IMR-90 (cell line): ENCODE data around the gene SEMA4D. TPM values are rescaled to one million over a fixed set of nuclear protein-coding genes. Genes with fewer than 3 reads are reported as not detected.
A peak's percentile ranks its signal among the peaks of the same experiment; 100 is the strongest.

Experiments
- ATAC-seq: fragments of 200-7000 bp; cut with Tn5 transposase; 2 replicates; pipeline ENCODE4 v1.9.1; 2020; ENCODE audit warnings: low read depth, mild to moderate bottlenecking, moderate library complexity
- BruUV-seq: library from RNA; stranded (reverse); fragments of 400-500 nt; replicated peaks from 2 replicates; lab custom pipeline; 2021; lab: Mats Ljungman, UMichigan
- CTCF ChIA-PET: fragments of 300-600 bp; formaldehyde crosslinking; extraction: SDS; loops from one replicate; lab custom pipeline; 2021; ENCODE audit warnings: antibody characterized with exemption; lab: Yijun Ruan, JAX
- POLR2A ChIA-PET: fragments of 300-600 bp; sonication (Branson Sonifier 250); formaldehyde crosslinking; loops from one replicate; lab custom pipeline; 2022; ENCODE audit warnings: antibody characterized with exemption; ENCODE audit not compliant: unreplicated experiment; lab: Charles Lee
- DNase-seq: peaks from one replicate; pipeline ENCODE4 v3.0.0; 2013
- H2AFZ ChIP-seq: replicated peaks from 2 replicates; pipeline ENCODE3; 2013; ENCODE audit warnings: low read length, mild to moderate bottlenecking; ENCODE audit not compliant: poor library complexity
- H2AK5ac ChIP-seq: 2 replicates; pipeline ENCODE4 v1.6.1; 2013; ENCODE audit warnings: low read depth, low read length, inconsistent platforms
- H2AK9ac ChIP-seq: replicated peaks from 2 replicates; pipeline ENCODE3; 2013; ENCODE audit warnings: mild to moderate bottlenecking, low read depth, low read length, moderate library complexity; ENCODE audit not compliant: poor library complexity
- H2BK120ac ChIP-seq: 2 replicates; pipeline ENCODE4 v1.6.1; 2013; ENCODE audit warnings: low read depth, low read length, inconsistent platforms
- H2BK15ac ChIP-seq: 3 replicates; pipeline ENCODE4 v1.6.1; 2013; ENCODE audit warnings: low read depth, low read length, inconsistent platforms
- H2BK20ac ChIP-seq: 2 replicates; pipeline ENCODE4 v1.6.1; 2013; ENCODE audit warnings: low read depth, mild to moderate bottlenecking, inconsistent platforms, low read length, moderate library complexity
- H2BK5ac ChIP-seq: 2 replicates; pipeline ENCODE4 v1.6.1; 2013; ENCODE audit warnings: mild to moderate bottlenecking, low read depth, low read length, inconsistent platforms; ENCODE audit not compliant: poor library complexity, severe bottlenecking
- H3K14ac ChIP-seq: replicated peaks from 2 replicates; pipeline ENCODE4 v1.6.1; 2013; ENCODE audit warnings: low read depth, low read length, inconsistent platforms
- H3K18ac ChIP-seq: 2 replicates; pipeline ENCODE4 v1.6.1; 2013; ENCODE audit warnings: low read depth, low read length, control low read depth
- H3K23ac ChIP-seq: 2 replicates; pipeline ENCODE4 v1.6.1; 2013; ENCODE audit warnings: low read depth, low read length, inconsistent platforms
- H3K27ac ChIP-seq: 2 replicates; pipeline ENCODE4 v1.5.1; 2013; ENCODE audit warnings: mild to moderate bottlenecking, control low read depth, low read length; ENCODE audit not compliant: insufficient read depth
- H3K27me3 ChIP-seq: 2 replicates; pipeline ENCODE4 v1.6.1; 2013; ENCODE audit warnings: low read length; ENCODE audit not compliant: control insufficient read depth, insufficient read depth
- H3K36me3 ChIP-seq: 2 replicates; pipeline ENCODE4 v1.6.1; 2013; ENCODE audit warnings: low read length, mixed read lengths; ENCODE audit not compliant: control insufficient read depth, insufficient read depth
- H3K4ac ChIP-seq: 2 replicates; pipeline ENCODE4 v1.6.1; 2013; ENCODE audit warnings: low read depth, low read length, inconsistent platforms
- H3K4me1 ChIP-seq: 2 replicates; pipeline ENCODE4 v1.6.1; 2013; ENCODE audit warnings: low read length, mixed read lengths; ENCODE audit not compliant: control insufficient read depth, insufficient read depth
- H3K4me2 ChIP-seq: 2 replicates; pipeline ENCODE4 v1.6.1; 2013; ENCODE audit warnings: low read depth, mild to moderate bottlenecking, control low read depth, low read length, moderate library complexity
- H3K4me3 ChIP-seq: 2 replicates; pipeline ENCODE4 v1.5.1; 2013; ENCODE audit warnings: low read depth, mild to moderate bottlenecking, control low read depth, low read length, moderate library complexity; ENCODE audit not compliant: insufficient read depth
- H3K56ac ChIP-seq: 2 replicates; pipeline ENCODE4 v1.6.1; 2013; ENCODE audit warnings: low read length, inconsistent platforms; ENCODE audit not compliant: insufficient read depth; ENCODE audit errors: extremely low read depth
- H3K79me1 ChIP-seq, 2 experiments: 2 replicates each; pipeline ENCODE4 v1.6.1; 2013; ENCODE audit warnings: low read length in 2 of 2, inconsistent platforms in 1 of 2, low read depth in 1 of 2
- H3K9ac ChIP-seq: 2 replicates; pipeline ENCODE4 v1.6.1; 2013; ENCODE audit warnings: low read depth, low read length, control low read depth
- H3K9me1 ChIP-seq: 2 replicates; pipeline ENCODE4 v1.6.1; 2013; ENCODE audit warnings: low read length, inconsistent platforms; ENCODE audit not compliant: insufficient read depth
- H3K9me3 ChIP-seq: 2 replicates; pipeline ENCODE4 v1.6.1; 2013; ENCODE audit warnings: low read length; ENCODE audit not compliant: control insufficient read depth, insufficient read depth
- H4K20me1 ChIP-seq: 2 replicates; pipeline ENCODE4 v1.6.1; 2013; ENCODE audit warnings: low read length, inconsistent platforms; ENCODE audit not compliant: insufficient read depth
- H4K5ac ChIP-seq: 2 replicates; pipeline ENCODE4 v1.6.1; 2013; ENCODE audit warnings: mild to moderate bottlenecking, low read depth, low read length, control low read depth
- H4K8ac ChIP-seq, 2 experiments: 2 replicates each; pipeline ENCODE4 v1.6.1; 2013; ENCODE audit warnings: low read depth in 2 of 2, low read length in 2 of 2, control low read depth in 1 of 2, inconsistent platforms in 1 of 2
- H4K91ac ChIP-seq: 2 replicates; pipeline ENCODE4 v1.6.1; 2013; ENCODE audit warnings: low read depth, low read length, inconsistent platforms; ENCODE audit not compliant: insufficient read depth
- BHLHE40 ChIP-seq: fragments of 150-350 bp; IDR thresholded peaks from 2 replicates; pipeline ENCODE4 v1.6.1; 2016; ENCODE audit warnings: mild to moderate bottlenecking, low read depth, low read length
- CEBPB ChIP-seq: IDR thresholded peaks from 2 replicates; pipeline ENCODE4 v1.6.1; 2012; ENCODE audit warnings: low read depth, low read length, improper control_type of control experiment
- CHD1 ChIP-seq: IDR thresholded peaks from 2 replicates; pipeline ENCODE4 v1.6.1; 2012; ENCODE audit warnings: low read depth, low read length, improper control_type of control experiment
- ELK1 ChIP-seq: fragments of 150-350 bp; IDR thresholded peaks from 2 replicates; pipeline ENCODE4 v1.6.1; 2016; ENCODE audit warnings: low read depth, mild to moderate bottlenecking, low read length, moderate library complexity, borderline replicate concordance
- FOS ChIP-seq: fragments of 150-350 bp; IDR thresholded peaks from 2 replicates; pipeline ENCODE4 v1.6.1; 2016; ENCODE audit warnings: low read depth, low read length
- MAFK ChIP-seq: IDR thresholded peaks from 2 replicates; pipeline ENCODE4 v1.6.1; 2012; ENCODE audit warnings: low read depth, low read length, improper control_type of control experiment
- MAZ ChIP-seq: IDR thresholded peaks from 2 replicates; pipeline ENCODE4 v1.6.1; 2012; ENCODE audit warnings: low read depth, mild to moderate bottlenecking, low read length, improper control_type of control experiment, moderate library complexity, borderline replicate concordance
- NFE2L2 ChIP-seq: fragments of 150-350 bp; IDR thresholded peaks from 2 replicates; pipeline ENCODE4 v1.6.1; 2016; ENCODE audit warnings: low read depth, mild to moderate bottlenecking, low read length
- POLR2A ChIP-seq: IDR thresholded peaks from 2 replicates; pipeline ENCODE4 v1.6.1; 2012; ENCODE audit warnings: mild to moderate bottlenecking, low read depth, low read length
- RAD21 ChIP-seq: IDR thresholded peaks from 2 replicates; pipeline ENCODE4 v1.6.1; 2012; ENCODE audit warnings: low read length, improper control_type of control experiment
- RCOR1 ChIP-seq: IDR thresholded peaks from 2 replicates; pipeline ENCODE4 v1.6.1; 2012; ENCODE audit warnings: mild to moderate bottlenecking, low read length, improper control_type of control experiment; ENCODE audit not compliant: insufficient replicate concordance
- RFX5 ChIP-seq: IDR thresholded peaks from 2 replicates; pipeline ENCODE4 v1.8.0; 2012; ENCODE audit warnings: low read depth, mild to moderate bottlenecking, low read length, moderate library complexity
- SMC3 ChIP-seq: fragments of 150-350 bp; IDR thresholded peaks from 2 replicates; pipeline ENCODE4 v1.6.1; 2016; ENCODE audit warnings: low read depth, mild to moderate bottlenecking, antibody characterized with exemption, low read length, moderate library complexity
- WGBS, 2 experiments: methylation state at CpG; one replicate each; pipeline versions ENCODE4 v1.1.5 to v1.1.7; 2013; ENCODE audit warnings: missing lambda C conversion rate in 2 of 2; ENCODE audit not compliant: insufficient read length in 1 of 2; ENCODE audit errors: extremely low coverage in 2 of 2; 5-methylcytosine and 5-hydroxymethylcytosine counted together
- dilution Hi-C: fragments of 300-500 bp; cut with HindIII; formaldehyde crosslinking; loops from one replicate; pipeline ENCODE4 v1.14.3; 2018; ENCODE audit warnings: low sequenced_read_pairs; ENCODE audit not compliant: unreplicated experiment
- in situ Hi-C: fragments of 300-500 bp; cut with MboI; formaldehyde crosslinking; loops from 3 replicates; pipeline ENCODE4 v1.14.3; 2019; ENCODE audit warnings: low sequenced_read_pairs, inconsistent platforms, mixed read lengths
- intact Hi-C: fragments of 100-400 bp; cut with micrococcal nuclease; formaldehyde crosslinking; loops from 2 replicates; pipeline ENCODE4 v1.10.0; 2022
- polyA plus RNA-seq, 3 experiments: library from polyadenylated mRNA; depleted of rRNA; stranded (reverse); fragments of >200 nt; gene quantifications; 2 replicates each; pipeline ENCODE4 v1.2.3, GENCODE V29; 2012; ENCODE audit warnings: low replicate concordance in 1 of 3
- total RNA-seq: library from RNA; depleted of rRNA; stranded (reverse); fragments of >200 nt; gene quantifications from 2 replicates; pipeline ENCODE4 v1.2.3, GENCODE V29; 2012
- TF ChIP-seq, protein P1 (sequence below): conservative IDR thresholded peaks from 2 replicates; pipeline ENCODE4 v1.5.1; 2012; ENCODE audit warnings: mild to moderate bottlenecking, low read depth, low read length, improper control_type of control experiment
- TF ChIP-seq, protein P2 (sequence below): fragments of 150-350 bp; IDR thresholded peaks from 2 replicates; pipeline ENCODE4 v1.6.1; 2017; ENCODE audit warnings: mild to moderate bottlenecking, antibody characterized with exemption, low read length, low read depth

SEMA4D gene
- total and polyA plus RNA-seq, 2 of the 4 experiments (the other 2 are of a cell fraction), result 0.90 to 1.5 TPM

DNA sequence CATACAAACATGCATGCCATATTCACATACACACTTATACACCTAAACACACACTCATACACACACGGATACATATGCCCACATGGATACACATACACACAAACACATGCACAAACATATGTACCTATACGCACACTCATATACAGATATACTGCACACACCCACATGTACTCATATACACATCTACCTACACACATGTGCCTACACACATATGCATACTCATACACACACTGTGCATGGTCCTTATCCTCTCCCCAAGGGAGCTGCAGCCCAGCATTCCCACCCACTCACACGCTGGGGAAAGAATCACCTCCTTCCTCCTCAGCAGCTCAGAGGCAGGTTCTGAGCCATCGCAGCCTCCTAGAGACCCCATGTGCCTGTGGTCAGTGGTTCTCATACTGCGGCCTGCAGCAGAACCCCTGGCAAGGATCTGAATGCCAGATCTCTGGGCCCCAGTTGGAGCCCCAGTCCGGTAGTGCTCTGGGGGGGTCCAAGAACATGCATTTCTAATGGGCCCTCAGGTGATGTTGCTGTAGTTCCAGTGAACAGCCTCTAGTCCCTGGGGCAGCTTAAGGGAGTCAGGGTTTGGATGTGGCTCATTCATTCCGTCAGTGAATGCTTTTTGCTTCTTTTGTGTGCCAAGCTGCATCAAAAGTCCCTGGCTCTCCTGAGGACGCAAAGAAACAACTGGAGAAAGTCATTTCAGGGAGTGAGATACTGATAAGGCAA lies 39.0 kb downstream of the SEMA4D start:
- ATAC-seq, result no peak
- H3K4me2 ChIP-seq, result no peak overlapping the region
- no peak overlapping the region for H3K56ac ChIP-seq
- 0 out of 2 replicates have a peak, but pooled peaks cover 3% of the 10 kb centered on the region for H3K9me1 ChIP-seq
- H4K91ac ChIP-seq, result no peak overlapping the region
- no peak overlapping the region for H3K18ac ChIP-seq
- no peak overlapping the region for H2AK9ac ChIP-seq
- H3K27me3 ChIP-seq, result no peaks in the 10 kb centered on the region
- H3K79me1 ChIP-seq, result 0 out of 4 replicates have a peak, but pooled peaks cover 0 to under 1% of the 10 kb centered on the region in 2 experiments
- peaks cover 9% of the 10 kb centered on the region for H3K36me3 ChIP-seq
- intact Hi-C loops (no loop called here), dilution Hi-C loops (no loop called here), in situ Hi-C loops (no loop called here)
- H3K4ac ChIP-seq, result no peak overlapping the region
- BruUV-seq, result no TSS peak
- no peak overlapping the region for H3K14ac ChIP-seq
- H3K27ac ChIP-seq, result no peak overlapping the region
- no peak overlapping the region for H2BK120ac ChIP-seq
- no peak overlapping the region for H4K5ac ChIP-seq
- WGBS, 2 experiments, result 83% methylated on average over 1 of the region's 8 CpGs; no CpG with 5 or more reads in 1 of the 2 experiments
- H2BK20ac ChIP-seq, result no peak overlapping the region
- no peak overlapping the region for H2AK5ac ChIP-seq
- peaks cover 3% of the 10 kb centered on the region; the same call in 1 of the 2 replicates for H3K4me1 ChIP-seq
- POLR2A ChIA-PET, result no interaction called here
- no peaks in the 10 kb centered on the region for H4K20me1 ChIP-seq
- H4K8ac ChIP-seq, result no peak overlapping the region
- H2AFZ ChIP-seq, result no peak overlapping the region
- no peak overlapping the region for H2BK15ac ChIP-seq
- H3K23ac ChIP-seq, result no peak overlapping the region
- DNase-seq, result no peak
- H3K4me3 ChIP-seq, result no peak overlapping the region
- H3K9ac ChIP-seq, result no peak overlapping the region
- no peaks in the 10 kb centered on the region for H3K9me3 ChIP-seq
- CTCF ChIA-PET, result no interaction called here
- peak overlapping the region; percentile 10 for H2BK5ac ChIP-seq
- no peak for TF ChIP-seq RAD21
- no peak for TF ChIP-seq FOS
- TF ChIP-seq RFX5, result no peak
- TF ChIP-seq SMC3, result no peak
- TF ChIP-seq CEBPB, result no peak
- TF ChIP-seq MAFK, result no peak
- TF ChIP-seq, protein P1, sequence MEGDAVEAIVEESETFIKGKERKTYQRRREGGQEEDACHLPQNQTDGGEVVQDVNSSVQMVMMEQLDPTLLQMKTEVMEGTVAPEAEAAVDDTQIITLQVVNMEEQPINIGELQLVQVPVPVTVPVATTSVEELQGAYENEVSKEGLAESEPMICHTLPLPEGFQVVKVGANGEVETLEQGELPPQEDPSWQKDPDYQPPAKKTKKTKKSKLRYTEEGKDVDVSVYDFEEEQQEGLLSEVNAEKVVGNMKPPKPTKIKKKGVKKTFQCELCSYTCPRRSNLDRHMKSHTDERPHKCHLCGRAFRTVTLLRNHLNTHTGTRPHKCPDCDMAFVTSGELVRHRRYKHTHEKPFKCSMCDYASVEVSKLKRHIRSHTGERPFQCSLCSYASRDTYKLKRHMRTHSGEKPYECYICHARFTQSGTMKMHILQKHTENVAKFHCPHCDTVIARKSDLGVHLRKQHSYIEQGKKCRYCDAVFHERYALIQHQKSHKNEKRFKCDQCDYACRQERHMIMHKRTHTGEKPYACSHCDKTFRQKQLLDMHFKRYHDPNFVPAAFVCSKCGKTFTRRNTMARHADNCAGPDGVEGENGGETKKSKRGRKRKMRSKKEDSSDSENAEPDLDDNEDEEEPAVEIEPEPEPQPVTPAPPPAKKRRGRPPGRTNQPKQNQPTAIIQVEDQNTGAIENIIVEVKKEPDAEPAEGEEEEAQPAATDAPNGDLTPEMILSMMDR, result no peak
- TF ChIP-seq, protein P2, sequence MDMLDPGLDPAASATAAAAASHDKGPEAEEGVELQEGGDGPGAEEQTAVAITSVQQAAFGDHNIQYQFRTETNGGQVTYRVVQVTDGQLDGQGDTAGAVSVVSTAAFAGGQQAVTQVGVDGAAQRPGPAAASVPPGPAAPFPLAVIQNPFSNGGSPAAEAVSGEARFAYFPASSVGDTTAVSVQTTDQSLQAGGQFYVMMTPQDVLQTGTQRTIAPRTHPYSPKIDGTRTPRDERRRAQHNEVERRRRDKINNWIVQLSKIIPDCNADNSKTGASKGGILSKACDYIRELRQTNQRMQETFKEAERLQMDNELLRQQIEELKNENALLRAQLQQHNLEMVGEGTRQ, result no peak
- TF ChIP-seq NFE2L2, result no peak
- TF ChIP-seq ELK1, result no peak
- no peak for TF ChIP-seq RCOR1
- TF ChIP-seq CHD1, result no peak
- TF ChIP-seq BHLHE40, result no peak
- TF ChIP-seq POLR2A, result no peak
- no peak for TF ChIP-seq MAZ
